SH-SY5Y (cell line): ENCODE results near the gene TAF10.

ENCODE experiments used
- GATA2 ChIP-seq: IDR thresholded peaks from 2 replicates; pipeline ENCODE4 v1.6.1; 2011; ENCODE audit warnings: mild to moderate bottlenecking, low read depth, low read length
- GATA3 ChIP-seq: IDR thresholded peaks from 2 replicates; pipeline ENCODE4 v1.6.1; 2011; ENCODE audit warnings: low read depth, mild to moderate bottlenecking, low read length, moderate library complexity

GRCh38 chr11:6599881-6600390 is 12.1 kb downstream of the TAF10 start:
- TF ChIP-seq GATA2 (no peak), GATA3 (no peak)
